Endodermal cell (in vitro differentiated cells): ENCODE measurements around the gene MFSD12. TPM values are rescaled to one million over a fixed set of nuclear protein-coding genes. Genes with fewer than 3 reads are reported as not detected.

ENCODE experiments used
- DNase-seq: peaks from one replicate; pipeline ENCODE4 v3.0.0-alpha.2; 2017
- H3K27ac ChIP-seq: 2 replicates; pipeline ENCODE4 v1.5.1; 2013; ENCODE audit warnings: mild to moderate bottlenecking, low read depth, low read length, moderate library complexity
- H3K27me3 ChIP-seq: 2 replicates; pipeline ENCODE4 v1.6.1; 2013; ENCODE audit warnings: mild to moderate bottlenecking, low read length, moderate library complexity; ENCODE audit not compliant: insufficient read depth, control insufficient read depth, poor library complexity, severe bottlenecking
- H3K36me3 ChIP-seq: 2 replicates; pipeline ENCODE4 v1.7.0; 2013; ENCODE audit warnings: mild to moderate bottlenecking, low read length, moderate library complexity; ENCODE audit not compliant: control insufficient read depth, insufficient read depth
- H3K4me1 ChIP-seq: one replicate; pipeline ENCODE4 v1.7.0; 2013; ENCODE audit warnings: low read length; ENCODE audit not compliant: control insufficient read depth, insufficient read depth
- H3K4me3 ChIP-seq: 2 replicates; pipeline ENCODE4 v1.5.1; 2013; ENCODE audit warnings: mild to moderate bottlenecking, low read length, moderate library complexity
- H3K9ac ChIP-seq: 2 replicates; pipeline ENCODE4 v1.6.1; 2013; ENCODE audit warnings: mild to moderate bottlenecking, low read length, moderate library complexity; ENCODE audit not compliant: poor library complexity, severe bottlenecking; ENCODE audit errors: extremely low read depth
- H3K9me3 ChIP-seq: 2 replicates; pipeline ENCODE4 v1.6.1; 2013; ENCODE audit warnings: mild to moderate bottlenecking, low read length, moderate library complexity; ENCODE audit not compliant: control insufficient read depth
- H3K27ac Mint-ChIP-seq: 2 replicates; pipeline ENCODE4 v1.8.0; 2020; ENCODE audit warnings: mixed read lengths
- H3K27me3 Mint-ChIP-seq: 2 replicates; pipeline ENCODE4 v1.8.0; 2021; ENCODE audit warnings: mild to moderate bottlenecking, mixed read lengths; ENCODE audit not compliant: insufficient read depth
- H3K36me3 Mint-ChIP-seq: 2 replicates; pipeline ENCODE4 v1.8.0; 2020; ENCODE audit warnings: low read depth, mixed read lengths
- H3K4me1 Mint-ChIP-seq: 2 replicates; pipeline ENCODE4 v1.8.0; 2020; ENCODE audit warnings: mixed read lengths
- H3K4me3 Mint-ChIP-seq: 2 replicates; pipeline ENCODE4 v1.8.0; 2020; ENCODE audit warnings: mild to moderate bottlenecking, moderate library complexity, mixed read lengths
- H3K9me3 Mint-ChIP-seq: 2 replicates; pipeline ENCODE4 v1.8.0; 2020; ENCODE audit warnings: mild to moderate bottlenecking, mixed read lengths
- CTCF ChIP-seq: fragments of 200-600 bp; sonication (generic); conservative IDR thresholded peaks from 2 replicates; pipeline ENCODE4 v1.5.0; 2021; ENCODE audit warnings: antibody characterized with exemption, mild to moderate bottlenecking
- WGBS, 2 experiments: methylation state at CpG; one replicate each; pipeline versions ENCODE4 v1.1.5 to v1.1.7; 2013; ENCODE audit warnings: missing lambda C conversion rate in 2 of 2, mixed read lengths in 1 of 2; ENCODE audit not compliant: insufficient coverage in 1 of 2, insufficient read length in 1 of 2; 5-methylcytosine and 5-hydroxymethylcytosine counted together
- total RNA-seq, 2 donors: library from RNA; stranded (reverse); fragmentation: NEBNext Ultra II Directional in 1 of 2; extraction: Animal tissue kit (Norgen Biotek cat#: 25700) in 1 of 2; gene quantifications; 2 replicates in 1 of 2; 3 replicates in 1 of 2; pipeline ENCODE4 v1.2.1, GENCODE V29; 2021

MFSD12 gene
- total RNA-seq, 2 donors from 2014 or later: 48.2 to 62.4 TPM

- H3K27me3 ChIP-seq: peaks cover 16% of the 10 kb centered on the region
- no peaks in the 10 kb centered on the region for H3K9me3 ChIP-seq
- DNase-seq: no peak
- H3K9me3 Mint-ChIP-seq: no peaks in the 10 kb centered on the region
- no peak overlapping the region for H3K27ac ChIP-seq
- peaks cover 8% of the 10 kb centered on the region for H3K36me3 Mint-ChIP-seq
- H3K9ac ChIP-seq: no peak overlapping the region
- H3K4me3 Mint-ChIP-seq: no peak overlapping the region
- WGBS, 2 experiments: 83% methylated on average over 5 of the region's 5 CpGs; no CpG with 5 or more reads in 1 of the 2 experiments
- no peak overlapping the region for H3K27ac Mint-ChIP-seq
- H3K4me1 Mint-ChIP-seq: peaks cover 6% of the 10 kb centered on the region
- no peaks in the 10 kb centered on the region for H3K36me3 ChIP-seq
- H3K4me1 ChIP-seq: no peaks in the 10 kb centered on the region
- no peak for TF ChIP-seq CTCF
- H3K27me3 Mint-ChIP-seq: peaks cover 2% of the 10 kb centered on the region
- H3K4me3 ChIP-seq: peak overlapping the region; percentile 6
Measured at GRCh38 chr19:3605770-3606169, 48.4 kb upstream of the MFSD12 start.

GRCh38 chr19:3605361-3605760 is 48.0 kb upstream of the MFSD12 start:
- Histone ChIP-seq H3K9ac (no peak overlapping the region), H3K4me1 (no peaks in the 10 kb centered on the region), H3K4me3 (no peak overlapping the region), H3K9me3 (no peaks in the 10 kb centered on the region), H3K36me3 (no peaks in the 10 kb centered on the region), H3K27me3 (peaks cover 16% of the 10 kb centered on the region), H3K27ac (no peak overlapping the region)
- Mint-ChIP-seq H3K36me3 (peaks cover 4% of the 10 kb centered on the region), H3K9me3 (no peaks in the 10 kb centered on the region), H3K4me1 (peaks cover 6% of the 10 kb centered on the region), H3K27me3 (peaks cover 2% of the 10 kb centered on the region), H3K27ac (no peak overlapping the region), H3K4me3 (no peak overlapping the region)
- 94 to 96% methylated on average over 2 to 3 of the region's 3 CpGs for WGBS, 2 experiments
- TF ChIP-seq CTCF: no peak
- peak; percentile 29 for DNase-seq

- WGBS, 2 experiments: 88% methylated on average over 6 to 11 of the region's 11 CpGs
- no peaks in the 10 kb centered on the region for H3K9me3 ChIP-seq
- Mint-ChIP-seq H3K9me3 (no peaks in the 10 kb centered on the region), H3K4me1 (peaks cover 6% of the 10 kb centered on the region), H3K27ac (no peak overlapping the region), H3K27me3 (peaks cover 2% of the 10 kb centered on the region), H3K36me3 (peaks cover 3% of the 10 kb centered on the region), H3K4me3 (no peak overlapping the region)
- no peak for TF ChIP-seq CTCF
- H3K27ac ChIP-seq: no peak overlapping the region
- no peaks in the 10 kb centered on the region for H3K4me1 ChIP-seq
- no peak overlapping the region for H3K9ac ChIP-seq
- H3K4me3 ChIP-seq: no peak overlapping the region
- no peaks in the 10 kb centered on the region for H3K36me3 ChIP-seq
- H3K27me3 ChIP-seq: peaks cover 16% of the 10 kb centered on the region
- DNase-seq: no peak
Measured at GRCh38 chr19:3604987-3605343, 47.6 kb upstream of the MFSD12 start.
